GM23338 (cell line): ENCODE results near the gene ZKSCAN2. TPM values are rescaled to one million over a fixed set of nuclear protein-coding genes. Genes with fewer than 3 reads are reported as not detected.

Source experiments
- ATAC-seq: fragments of 200-7000 bp; cut with Tn5 transposase; 3 replicates; pipeline ENCODE4 v1.9.1; 2020
- DNase-seq: peaks from one replicate; pipeline ENCODE4 v3.0.0-alpha.2; 2015; ENCODE audit warnings: low spot score
- H2AFZ ChIP-seq: fragments of 200-600 bp; sonication (generic); 2 replicates; pipeline ENCODE4 v1.8.0; 2016; ENCODE audit warnings: antibody characterized with exemption, mild to moderate bottlenecking, moderate library complexity
- H3F3A ChIP-seq: fragments of 200-600 bp; sonication (generic); replicated peaks from 2 replicates; pipeline ENCODE4 v1.8.0; 2017; ENCODE audit warnings: antibody characterized with exemption, mixed run types, low read depth
- H3K27ac ChIP-seq: fragments of 200-600 bp; sonication (generic); 2 replicates; pipeline ENCODE4 v1.6.1; 2016; ENCODE audit warnings: low read depth
- H3K27me3 ChIP-seq: fragments of 200-600 bp; sonication (generic); 2 replicates; pipeline ENCODE4 v1.8.0; 2016; ENCODE audit warnings: mild to moderate bottlenecking, mixed run types, moderate library complexity; ENCODE audit not compliant: insufficient read depth
- H3K36me3 ChIP-seq: fragments of 200-600 bp; sonication (generic); 2 replicates; pipeline ENCODE4 v1.8.0; 2016; ENCODE audit warnings: mild to moderate bottlenecking; ENCODE audit not compliant: insufficient read depth
- H3K4me1 ChIP-seq: fragments of 200-600 bp; sonication (generic); 2 replicates; pipeline ENCODE4 v1.8.0; 2016; ENCODE audit warnings: mild to moderate bottlenecking, moderate library complexity; ENCODE audit not compliant: insufficient read depth
- H3K4me2 ChIP-seq: fragments of 200-600 bp; sonication (generic); 2 replicates; pipeline ENCODE4 v1.7.1; 2017; ENCODE audit warnings: mixed run types
- H3K4me3 ChIP-seq: fragments of 200-600 bp; sonication (generic); 2 replicates; pipeline ENCODE4 v1.6.1; 2016; ENCODE audit warnings: mixed run types
- H3K79me2 ChIP-seq: fragments of 200-600 bp; sonication (generic); replicated peaks from 2 replicates; pipeline ENCODE4 v1.8.0; 2017; ENCODE audit warnings: mild to moderate bottlenecking; ENCODE audit not compliant: insufficient read depth
- H3K9me2 ChIP-seq: fragments of 200-600 bp; sonication (generic); 2 replicates; pipeline ENCODE4 v1.8.0; 2017; ENCODE audit not compliant: insufficient read depth
- H4K20me1 ChIP-seq: fragments of 200-600 bp; sonication (generic); replicated peaks from 2 replicates; pipeline ENCODE4 v1.8.0; 2017; ENCODE audit warnings: mild to moderate bottlenecking; ENCODE audit not compliant: insufficient read depth
- H3K27ac Mint-ChIP-seq: 2 replicates; pipeline ENCODE4 v1.8.0; 2020; ENCODE audit warnings: inconsistent platforms, mild to moderate bottlenecking, moderate library complexity, mixed read lengths
- H3K27me3 Mint-ChIP-seq: 3 replicates; pipeline ENCODE4 v1.8.0; 2022; ENCODE audit warnings: low read depth, mild to moderate bottlenecking, moderate library complexity, mixed read lengths, inconsistent platforms; ENCODE audit not compliant: insufficient read depth, poor library complexity
- H3K36me3 Mint-ChIP-seq: 3 replicates; pipeline ENCODE4 v1.8.0; 2021; ENCODE audit warnings: low read depth, mild to moderate bottlenecking, inconsistent platforms, moderate library complexity, mixed read lengths
- H3K4me1 Mint-ChIP-seq: 3 replicates; pipeline ENCODE4 v1.8.0; 2020; ENCODE audit warnings: mild to moderate bottlenecking, inconsistent platforms, mixed read lengths
- H3K4me3 Mint-ChIP-seq: 3 replicates; pipeline ENCODE4 v1.8.0; 2021; ENCODE audit warnings: moderate library complexity, mild to moderate bottlenecking, inconsistent platforms, mixed read lengths
- H3K9me3 Mint-ChIP-seq: 3 replicates; pipeline ENCODE4 v1.8.0; 2020; ENCODE audit warnings: moderate library complexity, mild to moderate bottlenecking, inconsistent platforms, mixed read lengths
- CREB1 ChIP-seq: fragments of 250-450 bp; sonication (Bioruptor Pico); IDR thresholded peaks from 2 replicates; pipeline ENCODE4 v1.5.0; 2020; ENCODE audit warnings: low read depth, mild to moderate bottlenecking, moderate library complexity
- ETS1 ChIP-seq: IDR thresholded peaks from 2 replicates; pipeline ENCODE4 v1.6.1; 2016; ENCODE audit warnings: antibody characterized with exemption
- EZH2phosphoT487 ChIP-seq: fragments of 200-600 bp; sonication (generic); IDR thresholded peaks from one replicate; pipeline ENCODE4 v1.8.1; 2018; ENCODE audit warnings: antibody characterized with exemption; ENCODE audit not compliant: unreplicated experiment
- NANOG ChIP-seq: IDR thresholded peaks from 2 replicates; pipeline ENCODE4 v1.6.1; 2016; ENCODE audit warnings: antibody characterized with exemption, borderline replicate concordance
- STAT1 ChIP-seq: IDR thresholded peaks from one replicate; pipeline ENCODE4 v1.6.1; 2016; ENCODE audit warnings: antibody characterized with exemption; ENCODE audit not compliant: unreplicated experiment
- ZNF114 ChIP-seq: fragments of 250-450 bp; sonication (Bioruptor Pico); IDR thresholded peaks from 2 replicates; pipeline ENCODE4 v1.5.0; 2020; ENCODE audit warnings: mild to moderate bottlenecking, moderate library complexity
- ZNF331 ChIP-seq: fragments of 250-450 bp; sonication (Bioruptor Pico); IDR thresholded peaks from 2 replicates; pipeline ENCODE4 v1.5.0; 2020; ENCODE audit warnings: low read depth, mild to moderate bottlenecking, moderate library complexity
- ZNF462 ChIP-seq: fragments of 250-450 bp; sonication (Bioruptor Pico); IDR thresholded peaks from 2 replicates; pipeline ENCODE4 v1.5.0; 2020; ENCODE audit warnings: mild to moderate bottlenecking, moderate library complexity
- polyA plus RNA-seq: library from polyadenylated mRNA; unstranded; fragments of >200 nt; fragmentation: Nextera tagmentation; extraction: Ambion mirVana; gene quantifications from 2 replicates; pipeline ENCODE4 v1.2.1, GENCODE V29; 2016
- total RNA-seq: library from RNA; depleted of rRNA; stranded (reverse); fragments of >200 nt; shearing (Covaris generic); gene quantifications from 2 replicates; pipeline ENCODE4 v1.2.3, GENCODE V29; 2014

The ZKSCAN2 gene
- total and polyA plus RNA-seq, 2 experiments from 2014 or later: 2.0 to 8.8 TPM

GRCh38 chr16:25224731-25225319, 32.8 kb downstream of the ZKSCAN2 start (continued):
- no peak for TF ChIP-seq ZNF462 (CRISPR knock-in tag)
- no peak for TF ChIP-seq STAT1
- no peak for TF ChIP-seq ZNF331 (CRISPR knock-in tag)
- TF ChIP-seq ZNF114 (CRISPR knock-in tag): no peak
- TF ChIP-seq NANOG: no peak
- no peak for TF ChIP-seq CREB1

GRCh38 chr16:25223964-25224363, 33.7 kb downstream of the ZKSCAN2 start:
- DNase-seq: no peak
- TF ChIP-seq ZNF462 (CRISPR knock-in tag) (no peak), ETS1 (no peak), ZNF114 (CRISPR knock-in tag) (no peak), EZH2phosphoT487 (no peak)

More at GRCh38 chr16:25223964-25224363, 33.7 kb downstream of the ZKSCAN2 start:
- Histone ChIP-seq H4K20me1 (no peaks in the 10 kb centered on the region), H3K4me3 (no peak overlapping the region), H3K27ac (no peak overlapping the region), H3K9me2 (no peaks in the 10 kb centered on the region), H3F3A (no peaks in the 10 kb centered on the region), H3K36me3 (no peaks in the 10 kb centered on the region), H3K27me3 (no peaks in the 10 kb centered on the region), H3K4me2 (no peak overlapping the region), H3K4me1 (no peaks in the 10 kb centered on the region), H2AFZ (no peak overlapping the region), H3K79me2 (no peaks in the 10 kb centered on the region)
- H3K9me3 Mint-ChIP-seq: no peaks in the 10 kb centered on the region
- H3K4me1 Mint-ChIP-seq: peaks cover 3% of the 10 kb centered on the region
- no peaks in the 10 kb centered on the region for H3K36me3 Mint-ChIP-seq
- no peak overlapping the region for H3K4me3 Mint-ChIP-seq
- H3K27me3 Mint-ChIP-seq: peaks cover 11% of the 10 kb centered on the region
- ATAC-seq: no peak
- H3K27ac Mint-ChIP-seq: no peak overlapping the region
